ENCODE measurements around the gene ZNF71. TPM values are rescaled to one million over a fixed set of nuclear protein-coding genes. Genes with fewer than 3 reads are reported as not detected.
A peak's percentile ranks its signal among the peaks of the same experiment; 100 is the strongest.

The ZNF71 gene
- total RNA-seq, 4 donors from 2014 or later: 11.3 to 29.9 (median 17.8) TPM

GRCh38 chr19:56577719-56578602 is 17.1 kb upstream of the ZNF71 start:
- 94 to 97% methylated on average over 10 to 11 of the region's 11 CpGs for WGBS, 2 donors (ENCODE audit: low coverage in 1 of 2)
- ATAC-seq: no peak
- peaks cover 17 to 100% (median 44%) of the 10 kb centered on the region in 3 donors for H3K9me3 ChIP-seq

GRCh38 chr19:56594446-56594782 is 688 bp upstream of the ZNF71 start:
- WGBS, 2 donors (ENCODE audit: low coverage in 1 of 2): 59 to 60% methylated on average over 3 to 4 of the region's 4 CpGs

More at GRCh38 chr19:56577719-56578602, 17.1 kb upstream of the ZNF71 start:
- TF ChIP-seq POLR2AphosphoS5 (IDR thresholded peaks at IDR 0.05) (no peak), POLR2A (IDR thresholded peaks at IDR 0.05) (no peak), EP300 (IDR thresholded peaks at IDR 0.05) (no peak)
- TF ChIP-seq, protein P1, sequence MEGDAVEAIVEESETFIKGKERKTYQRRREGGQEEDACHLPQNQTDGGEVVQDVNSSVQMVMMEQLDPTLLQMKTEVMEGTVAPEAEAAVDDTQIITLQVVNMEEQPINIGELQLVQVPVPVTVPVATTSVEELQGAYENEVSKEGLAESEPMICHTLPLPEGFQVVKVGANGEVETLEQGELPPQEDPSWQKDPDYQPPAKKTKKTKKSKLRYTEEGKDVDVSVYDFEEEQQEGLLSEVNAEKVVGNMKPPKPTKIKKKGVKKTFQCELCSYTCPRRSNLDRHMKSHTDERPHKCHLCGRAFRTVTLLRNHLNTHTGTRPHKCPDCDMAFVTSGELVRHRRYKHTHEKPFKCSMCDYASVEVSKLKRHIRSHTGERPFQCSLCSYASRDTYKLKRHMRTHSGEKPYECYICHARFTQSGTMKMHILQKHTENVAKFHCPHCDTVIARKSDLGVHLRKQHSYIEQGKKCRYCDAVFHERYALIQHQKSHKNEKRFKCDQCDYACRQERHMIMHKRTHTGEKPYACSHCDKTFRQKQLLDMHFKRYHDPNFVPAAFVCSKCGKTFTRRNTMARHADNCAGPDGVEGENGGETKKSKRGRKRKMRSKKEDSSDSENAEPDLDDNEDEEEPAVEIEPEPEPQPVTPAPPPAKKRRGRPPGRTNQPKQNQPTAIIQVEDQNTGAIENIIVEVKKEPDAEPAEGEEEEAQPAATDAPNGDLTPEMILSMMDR (IDR thresholded peaks at IDR 0.05): no peak
- H3K4me1 ChIP-seq: no peaks in the 10 kb centered on the region
- H3K27me3 ChIP-seq: no peaks in the 10 kb centered on the region
- no peak overlapping the region for H3K4me3 ChIP-seq
- H3K36me3 ChIP-seq: peaks cover 27 to 86% of the 10 kb centered on the region in 2 donors
- H3K27ac ChIP-seq: no peak overlapping the region

DNA sequence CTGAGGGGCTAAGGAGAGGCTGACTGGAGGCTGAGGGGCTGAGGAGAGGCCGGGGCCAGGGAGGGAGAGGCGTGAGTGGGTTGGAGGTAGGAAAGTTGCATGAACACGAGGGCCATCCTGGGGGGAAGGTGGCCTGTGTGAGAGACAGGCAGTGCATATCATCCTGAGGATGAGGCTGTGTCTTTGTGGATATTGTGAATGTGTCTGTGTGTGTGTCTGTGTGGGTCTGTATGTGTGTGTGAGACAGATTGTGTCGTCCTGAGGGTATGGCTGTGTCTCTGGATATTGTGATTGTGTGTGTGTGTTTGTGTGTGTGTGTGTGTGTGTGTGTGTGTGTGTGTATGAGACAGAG is 422 bp downstream of the ZNF71 start:
- H3K4me1 ChIP-seq: peaks cover 0 to 32% (median 9%) of the 10 kb centered on the region in 3 donors
- 0 to 5% methylated on average over 4 of the region's 4 CpGs for WGBS, 2 donors (ENCODE audit: low coverage in 1 of 2)
- H3K27ac ChIP-seq: peak overlapping the region in 3 of 4 donors; percentile 77 to 82 (median 82)
- H3K36me3 ChIP-seq: peaks cover 0 to 16% of the 10 kb centered on the region in 2 donors
- H3K4me3 ChIP-seq: peak overlapping the region; percentile 68 to 83
- no peak for TF ChIP-seq EP300 (IDR thresholded peaks at IDR 0.05)
- no peak for TF ChIP-seq POLR2AphosphoS5 (IDR thresholded peaks at IDR 0.05)
- TF ChIP-seq, protein P1 (IDR thresholded peaks at IDR 0.05): no peak
- no peak for TF ChIP-seq POLR2A (IDR thresholded peaks at IDR 0.05)
- H3K27me3 ChIP-seq: no peaks in the 10 kb centered on the region
- no peaks in the 10 kb centered on the region for H3K9me3 ChIP-seq
- peak; percentile 15 for ATAC-seq

More at GRCh38 chr19:56594446-56594782, 688 bp upstream of the ZNF71 start:
- ATAC-seq: no peak
- Histone ChIP-seq H3K27ac (peak overlapping the region in 2 of 4 donors; percentile 77 to 82), H3K4me1 (peaks cover 0 to 32% (median 9%) of the 10 kb centered on the region in 3 donors), H3K36me3 (peaks cover 0 to 16% of the 10 kb centered on the region in 2 donors), H3K9me3 (peaks cover 0 to 6% (median 0%) of the 10 kb centered on the region in 3 donors), H3K4me3 (peak overlapping the region in 1 of 2 donors; percentile 68), H3K27me3 (no peaks in the 10 kb centered on the region)
- TF ChIP-seq POLR2A (IDR thresholded peaks at IDR 0.05) (no peak), EP300 (IDR thresholded peaks at IDR 0.05) (no peak), POLR2AphosphoS5 (IDR thresholded peaks at IDR 0.05) (no peak)
- TF ChIP-seq, protein P1 (IDR thresholded peaks at IDR 0.05): no peak

GRCh38 chr19:56596676-56597075 is 1.6 kb downstream of the ZNF71 start:
- no peak overlapping the region for H3K4me3 ChIP-seq
- H3K9me3 ChIP-seq: peaks cover 0 to 9% (median 0%) of the 10 kb centered on the region in 3 donors
- no peak overlapping the region for H3K27ac ChIP-seq
- TF ChIP-seq, protein P1 (IDR thresholded peaks at IDR 0.05): no peak
- no peak for TF ChIP-seq POLR2A (IDR thresholded peaks at IDR 0.05)
- no peak for TF ChIP-seq POLR2AphosphoS5 (IDR thresholded peaks at IDR 0.05)
- no peak for TF ChIP-seq EP300 (IDR thresholded peaks at IDR 0.05)
- H3K4me1 ChIP-seq: peaks cover 0 to 32% (median 9%) of the 10 kb centered on the region in 3 donors
- peaks cover 0 to 26% of the 10 kb centered on the region in 2 donors for H3K36me3 ChIP-seq
- no peaks in the 10 kb centered on the region for H3K27me3 ChIP-seq
- 44 to 56% methylated on average over 3 to 4 of the region's 4 CpGs for WGBS, 2 donors (ENCODE audit: low coverage in 1 of 2)
- no peak for ATAC-seq
